ENCODE data around the gene ERC1.

- no peak for TF ChIP-seq EZH2 (IDR thresholded peaks at IDR 0.05; ENCODE audit: borderline replicate concordance, low read length)
- TF ChIP-seq, protein P1, sequence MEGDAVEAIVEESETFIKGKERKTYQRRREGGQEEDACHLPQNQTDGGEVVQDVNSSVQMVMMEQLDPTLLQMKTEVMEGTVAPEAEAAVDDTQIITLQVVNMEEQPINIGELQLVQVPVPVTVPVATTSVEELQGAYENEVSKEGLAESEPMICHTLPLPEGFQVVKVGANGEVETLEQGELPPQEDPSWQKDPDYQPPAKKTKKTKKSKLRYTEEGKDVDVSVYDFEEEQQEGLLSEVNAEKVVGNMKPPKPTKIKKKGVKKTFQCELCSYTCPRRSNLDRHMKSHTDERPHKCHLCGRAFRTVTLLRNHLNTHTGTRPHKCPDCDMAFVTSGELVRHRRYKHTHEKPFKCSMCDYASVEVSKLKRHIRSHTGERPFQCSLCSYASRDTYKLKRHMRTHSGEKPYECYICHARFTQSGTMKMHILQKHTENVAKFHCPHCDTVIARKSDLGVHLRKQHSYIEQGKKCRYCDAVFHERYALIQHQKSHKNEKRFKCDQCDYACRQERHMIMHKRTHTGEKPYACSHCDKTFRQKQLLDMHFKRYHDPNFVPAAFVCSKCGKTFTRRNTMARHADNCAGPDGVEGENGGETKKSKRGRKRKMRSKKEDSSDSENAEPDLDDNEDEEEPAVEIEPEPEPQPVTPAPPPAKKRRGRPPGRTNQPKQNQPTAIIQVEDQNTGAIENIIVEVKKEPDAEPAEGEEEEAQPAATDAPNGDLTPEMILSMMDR (IDR thresholded peaks at IDR 0.05; ENCODE audit: low read length), result no peak
These were observed 534.8 kb downstream of the ERC1 start for GRCh38 chr12:1525858-1526257.

All from OCI-LY1 (cell line).